NCI-H2081 (cell line): Measurements from ENCODE around the gene SOHLH2.

Source experiments
- DNase-seq, 2 experiments: peaks; one replicate each; lab custom pipeline; 2025; lab: John Stamatoyannopoulos, UW

SOHLH2 gene

GRCh38 chr13:36131931-36132297, 82.4 kb downstream of the SOHLH2 start:
- no peak for DNase-seq

- DNase-seq: peak; percentile 64 to 74
Measured at GRCh38 chr13:36131222-36131930, 83.0 kb downstream of the SOHLH2 start, which contains the start of gene DCLK1. TSS of gene DCLK1 (minus strand) at chr13:36131382.

DNA sequence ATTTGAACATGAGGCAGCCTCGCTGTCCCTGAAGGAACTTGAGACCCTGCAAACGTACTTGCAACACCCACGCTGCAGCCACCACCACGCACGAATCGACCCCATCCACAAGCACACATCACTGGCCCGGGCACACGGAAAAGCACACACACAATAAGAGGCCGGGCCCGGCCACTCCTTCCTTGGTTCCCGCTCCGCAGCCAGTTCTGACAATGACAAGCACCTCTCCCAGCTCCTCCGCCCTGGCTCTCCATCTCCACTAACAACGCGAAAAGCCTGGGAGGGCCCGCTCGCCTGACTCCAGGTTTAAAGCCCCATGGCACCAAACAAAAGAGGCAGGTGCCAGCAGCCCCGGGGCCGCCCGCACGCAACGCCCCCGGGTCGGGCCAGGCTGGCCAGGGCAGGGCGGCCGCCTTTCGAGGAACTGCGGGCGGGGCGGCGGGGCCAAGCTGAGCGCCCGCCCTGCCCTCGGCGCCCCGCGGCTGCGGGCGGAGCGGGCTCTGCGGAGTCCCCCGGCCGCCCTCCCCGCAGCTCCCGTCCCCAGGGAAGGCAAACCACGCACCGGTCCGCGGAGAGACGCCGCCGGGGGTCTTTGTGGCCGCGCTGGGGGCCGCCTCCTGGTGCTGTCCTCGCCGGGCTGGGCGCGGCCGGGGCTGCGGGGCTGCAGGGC, 83.7 kb downstream of the SOHLH2 start:
- DNase-seq: peak; percentile 33 to 57

GRCh38 chr13:36130193-36130551, 84.2 kb downstream of the SOHLH2 start:
- no peak for DNase-seq

- peak in 1 of 2 experiments; percentile 56 for DNase-seq
Measured at GRCh38 chr13:36129539-36129938, 84.8 kb downstream of the SOHLH2 start.

DNA sequence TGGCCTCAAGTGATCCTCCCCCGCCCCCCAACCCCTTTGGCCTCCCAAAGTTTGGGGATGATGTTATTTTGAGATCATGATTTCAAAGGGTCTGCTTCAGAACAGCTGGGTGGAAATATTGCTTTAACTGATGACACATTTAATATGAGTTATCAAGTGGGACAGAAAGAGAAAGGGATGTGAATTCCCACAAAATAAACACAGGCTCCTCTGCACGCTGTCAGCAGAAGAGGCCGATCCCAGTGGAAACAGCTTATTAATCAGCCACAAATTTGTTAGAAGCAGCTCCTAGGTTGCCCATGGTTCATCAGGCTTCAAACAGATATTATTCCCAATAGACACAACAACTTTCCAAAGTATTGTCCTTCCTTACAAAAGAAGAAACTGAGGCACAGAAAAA, 87.9 kb downstream of the SOHLH2 start:
- no peak for DNase-seq

GRCh38 chr13:36125841-36126240, 88.5 kb downstream of the SOHLH2 start:
- no peak for DNase-seq

DNA sequence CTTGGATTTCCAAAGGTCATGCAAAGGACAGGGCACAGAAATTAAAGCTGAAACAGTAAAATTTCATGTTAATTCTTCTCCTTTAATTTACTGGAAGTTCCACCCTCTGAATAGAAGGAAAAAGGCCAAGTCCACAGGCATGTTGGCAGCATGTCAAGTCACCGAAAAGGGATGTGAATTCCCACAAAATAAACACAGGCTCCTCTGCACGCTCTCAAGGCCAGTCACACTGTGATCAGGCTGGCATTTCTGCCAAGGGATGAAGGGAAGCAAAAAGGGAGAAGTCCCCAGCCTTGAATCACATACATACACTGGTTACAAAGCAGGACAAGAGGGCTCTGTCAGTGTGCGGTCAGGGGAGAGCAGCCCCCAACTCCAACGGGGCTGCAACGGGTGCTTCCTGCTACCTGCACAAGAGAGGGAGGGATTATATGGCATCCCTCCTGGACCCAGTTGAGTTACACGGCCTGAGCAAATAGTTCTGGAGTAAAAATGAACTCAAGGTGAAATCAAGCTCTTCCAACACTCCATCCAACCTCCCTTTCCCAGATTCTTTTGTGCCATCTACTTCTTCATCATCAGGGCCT, 90.0 kb downstream of the SOHLH2 start:
- peak in 1 of 2 experiments; percentile 46 for DNase-seq
